Stimulated activated CD8-positive, alpha-beta memory T cell treated with anti-CD3 and anti-CD28 coated beads, Interleukin-12 subunit alpha, Interleukin-12 subunit beta, amount 100 ng/mL, for 1 hour (primary cell): ENCODE measurements around the gene CTCFL.

Experiments used
- DNase-seq: peaks from one replicate; pipeline ENCODE4 v3.0.0-alpha.2; 2020; ENCODE audit warnings: low read depth

Gene CTCFL

DNA sequence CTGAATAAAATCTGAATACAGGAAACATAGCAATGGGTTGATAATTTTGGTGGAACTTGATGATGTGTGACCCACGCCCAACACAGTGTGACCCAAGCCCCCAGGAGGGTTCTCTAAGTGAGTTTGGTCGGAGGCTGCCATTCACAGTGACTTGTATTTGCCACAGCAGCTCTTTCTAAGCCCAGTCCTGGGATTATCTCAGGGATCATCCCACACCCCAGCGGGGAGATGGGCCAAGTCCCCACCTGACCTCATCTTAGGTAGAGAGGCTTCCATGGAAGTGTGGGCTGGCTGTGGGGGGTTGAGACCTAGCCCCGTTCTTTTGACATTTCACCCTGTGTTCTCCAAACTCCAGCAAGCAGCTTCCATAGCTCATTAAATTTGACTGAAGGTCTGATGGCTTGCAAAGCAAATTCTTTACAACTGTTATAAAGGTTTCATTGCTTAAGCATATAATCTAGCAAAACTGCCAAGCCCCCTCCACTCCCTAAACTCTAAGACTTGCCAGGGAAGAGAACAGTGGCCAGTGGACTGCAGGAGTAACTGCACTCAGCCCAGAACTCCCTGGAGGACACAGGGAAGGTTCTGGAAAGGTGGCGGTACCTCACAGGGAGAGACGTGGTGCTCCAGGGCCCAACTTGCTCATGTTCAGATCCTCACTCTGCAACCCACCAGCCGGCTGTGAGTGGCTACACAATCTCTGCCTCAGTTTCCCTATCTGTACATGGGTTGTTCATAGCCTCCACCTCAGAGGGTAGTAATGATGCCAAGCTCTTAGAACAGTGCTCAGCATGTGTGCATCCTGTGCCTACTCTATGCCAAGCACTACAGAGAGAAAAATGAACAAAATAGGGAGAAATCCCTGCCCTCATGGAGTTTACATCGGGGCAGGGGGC, 35.0 kb upstream of the CTCFL start:
- no peak for DNase-seq

DNA sequence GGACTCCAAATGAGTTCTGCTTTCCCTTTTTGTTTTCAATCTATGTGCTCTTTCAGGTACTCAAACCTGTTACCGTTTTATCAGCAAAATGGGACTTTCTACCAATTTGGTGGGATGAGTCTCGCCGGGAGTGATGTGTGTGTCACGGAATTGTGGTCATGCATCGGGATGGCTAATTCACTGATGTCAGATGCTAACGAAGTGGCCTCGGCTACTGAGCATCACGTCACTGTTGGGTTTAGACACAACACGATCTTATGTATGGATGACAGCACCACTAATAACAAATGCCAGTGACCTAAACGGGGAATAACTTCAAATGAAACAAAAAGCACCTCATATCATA, 34.3 kb upstream of the CTCFL start:
- no peak for DNase-seq

DNA sequence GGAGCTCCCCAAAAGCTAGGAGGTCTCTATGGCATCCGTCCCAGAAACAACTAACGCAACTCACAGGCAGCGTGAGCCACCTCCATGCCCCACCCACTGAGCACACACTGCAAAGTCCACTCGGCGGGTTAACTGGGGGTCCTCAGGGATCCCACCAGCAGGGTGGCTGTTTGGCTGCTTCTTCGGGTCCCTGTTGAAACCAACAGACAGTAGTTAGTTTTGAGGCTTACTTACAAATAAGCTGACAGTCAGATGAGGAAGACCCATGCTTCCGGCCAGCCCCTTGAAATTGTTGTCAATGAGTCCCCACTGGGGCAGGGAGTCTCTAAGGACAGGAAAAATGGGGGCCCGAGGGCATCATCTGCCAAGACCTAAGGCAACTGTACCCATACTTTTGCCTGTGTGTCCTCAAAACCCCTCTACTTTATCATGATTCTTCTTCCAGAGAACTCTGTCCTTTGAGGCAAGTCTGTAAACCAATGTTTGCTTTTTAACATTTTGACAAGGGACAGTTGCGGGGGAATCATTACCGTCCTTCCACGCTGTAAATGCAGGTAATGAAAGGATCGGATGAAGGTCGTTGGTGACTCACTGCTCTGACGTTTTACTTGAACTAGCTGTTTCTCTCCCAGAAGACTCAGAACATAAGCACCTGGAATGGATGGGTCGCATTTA, 33.8 kb upstream of the CTCFL start:
- DNase-seq = no peak

DNA sequence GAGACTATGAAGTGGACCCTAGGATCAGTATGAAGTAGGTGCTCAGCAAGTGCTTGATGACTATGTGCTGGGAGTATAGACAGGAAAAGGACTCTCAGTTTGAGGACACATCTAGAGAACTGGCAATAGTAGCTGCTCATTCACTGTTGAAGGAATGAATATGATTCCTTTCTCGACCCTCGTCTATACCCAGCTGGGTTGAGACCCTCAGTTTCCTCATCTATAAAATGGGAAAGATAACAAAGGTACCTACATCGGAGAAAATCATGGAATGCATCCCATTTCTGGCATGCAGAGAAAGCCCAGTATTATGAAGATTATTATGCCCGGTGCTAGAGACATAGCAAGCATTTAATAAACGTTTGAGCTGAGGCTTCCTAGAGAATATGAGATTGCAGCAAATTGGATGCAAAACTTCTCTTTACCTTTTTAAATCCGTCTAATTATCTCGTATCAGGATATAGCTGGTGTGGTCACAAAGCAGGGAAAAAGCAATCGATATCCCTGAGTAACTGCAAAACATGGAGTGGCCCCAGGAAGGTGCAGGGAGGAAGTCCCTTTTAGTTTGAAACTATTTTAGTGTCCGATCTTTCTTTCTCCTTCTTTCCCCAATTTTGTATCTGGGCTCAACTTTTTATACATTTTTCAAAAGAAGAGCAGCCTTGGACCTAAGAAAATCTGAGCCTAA, 33.1 kb upstream of the CTCFL start:
- no peak for DNase-seq

GRCh38 chr20:57556980-57557274, 32.0 kb upstream of the CTCFL start:
- no peak for DNase-seq

- DNase-seq = no peak
Measured at GRCh38 chr20:57555457-57556184, 30.7 kb upstream of the CTCFL start.

- no peak for DNase-seq
Measured at GRCh38 chr20:57553376-57554018, 28.6 kb upstream of the CTCFL start.

GRCh38 chr20:57552471-57552870, 27.5 kb upstream of the CTCFL start:
- DNase-seq = no peak

- no peak for DNase-seq
Measured at GRCh38 chr20:57548177-57549058, 23.5 kb upstream of the CTCFL start.

DNA sequence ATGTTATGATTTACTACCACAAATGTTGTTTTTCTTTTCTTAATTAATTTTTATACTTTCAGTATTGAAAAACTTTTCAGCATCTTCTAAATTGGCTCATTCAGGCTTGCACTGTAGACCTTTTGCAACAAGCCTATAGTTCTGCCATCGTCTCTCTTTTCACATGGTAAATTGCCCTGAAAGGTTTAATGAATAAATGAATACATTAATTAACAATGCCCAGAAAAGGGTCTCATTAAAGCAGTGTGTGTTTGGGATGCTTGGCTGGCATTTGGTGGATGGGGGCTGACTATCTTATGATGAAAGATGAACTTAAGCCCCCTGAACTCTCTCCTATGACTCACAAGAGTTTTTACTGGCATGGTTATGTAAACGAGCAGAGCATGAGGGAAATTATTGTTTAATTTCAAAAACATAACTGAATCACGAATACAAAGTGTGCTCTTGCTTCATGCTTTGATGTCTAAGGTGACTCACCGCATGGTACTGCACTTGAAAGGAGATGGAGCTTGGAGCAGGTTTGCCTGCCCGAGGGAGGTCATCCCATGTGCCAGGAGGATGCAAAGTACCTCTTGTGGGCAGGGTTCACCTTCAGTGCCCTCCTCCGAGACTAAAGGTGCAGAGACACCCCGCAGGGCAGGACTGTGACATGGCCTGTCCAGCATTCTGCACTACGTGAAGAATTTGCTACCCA, 22.2 kb upstream of the CTCFL start:
- DNase-seq = no peak

- no peak for DNase-seq
Measured at GRCh38 chr20:57545927-57546662, 21.2 kb upstream of the CTCFL start.

DNA sequence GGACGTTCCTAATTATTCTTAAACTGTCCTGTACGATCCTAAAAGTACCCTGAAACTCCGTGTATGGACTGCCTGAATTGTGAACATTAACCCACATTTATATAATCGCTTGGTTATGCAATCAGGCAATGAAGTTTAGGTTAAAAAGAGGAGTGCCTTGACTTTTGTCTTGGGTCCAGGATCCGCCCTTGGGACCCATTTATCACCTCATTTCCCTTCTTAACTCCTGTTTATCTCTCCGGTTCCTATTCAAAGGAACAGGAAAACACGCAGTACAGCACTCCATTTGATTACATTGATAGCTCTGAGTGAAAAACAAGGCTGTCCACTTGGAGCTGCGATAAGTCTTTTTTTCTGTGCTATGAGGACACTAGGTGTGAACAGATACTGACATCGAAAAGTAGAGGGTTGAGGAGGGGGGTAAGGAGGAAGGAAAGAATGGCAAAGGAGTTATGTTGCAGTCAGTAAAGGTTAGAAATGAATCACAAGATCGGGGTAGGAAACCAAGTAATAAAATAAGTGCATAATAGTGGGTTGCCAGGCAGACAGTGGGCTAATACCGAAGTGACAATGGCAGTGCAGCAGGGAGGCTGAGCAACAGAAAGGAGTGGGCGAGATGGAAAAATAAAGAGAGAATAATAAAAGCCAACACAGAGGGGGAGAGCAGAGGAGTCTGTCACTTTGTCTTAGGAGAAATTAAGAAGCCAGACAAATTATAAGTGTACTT, 20.1 kb upstream of the CTCFL start:
- no peak for DNase-seq

DNA sequence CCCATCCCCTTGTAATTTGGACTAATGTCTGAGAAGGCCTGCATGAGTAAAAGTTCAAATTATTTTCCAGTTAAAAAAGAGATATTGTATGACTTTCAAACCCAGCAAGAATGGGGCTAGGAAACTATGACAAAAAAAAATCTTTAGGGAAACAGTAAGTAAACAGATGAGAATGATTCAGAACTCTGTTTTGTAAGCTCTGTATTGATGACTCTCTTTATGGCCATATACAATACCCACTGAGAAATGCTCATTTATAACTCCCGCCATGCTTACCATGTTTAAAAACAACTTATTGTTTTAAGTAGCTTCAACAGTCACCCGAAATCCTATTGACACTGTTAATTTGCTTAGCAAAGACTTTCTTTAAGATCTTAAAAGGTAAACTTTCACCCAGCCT, 18.8 kb upstream of the CTCFL start:
- DNase-seq = no peak

DNA sequence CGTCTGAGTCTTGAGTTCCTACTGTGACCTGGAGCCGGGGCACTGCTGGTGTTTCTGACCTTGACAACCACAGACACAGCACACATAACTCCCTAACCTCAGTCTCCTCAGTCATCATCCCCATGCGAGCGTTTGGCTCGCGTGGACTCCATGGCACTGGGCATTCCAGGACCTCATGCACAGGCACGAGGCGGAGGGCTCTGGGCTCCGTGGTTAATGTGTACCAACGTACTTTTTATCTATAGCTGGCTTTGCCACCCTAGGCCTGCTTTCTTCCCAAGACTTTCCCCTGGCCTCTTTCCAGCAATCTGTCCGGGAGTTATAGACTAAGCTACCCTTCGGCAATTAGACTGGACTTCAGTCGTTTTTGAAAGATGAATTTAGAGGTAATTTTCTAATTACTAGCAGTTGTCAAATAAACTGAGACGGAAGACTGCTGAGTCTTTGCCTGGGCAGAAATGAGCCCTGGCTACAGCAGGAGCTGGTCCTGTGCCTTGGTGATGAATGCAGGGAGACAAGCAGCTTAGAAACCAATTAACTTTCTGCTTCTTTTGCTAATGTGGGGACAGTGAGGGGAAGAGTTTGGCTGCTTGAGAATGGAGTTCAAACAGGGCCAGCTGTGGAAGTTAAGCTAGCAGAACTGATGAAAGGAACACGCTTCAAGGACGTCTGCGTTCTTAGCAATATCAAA, 16.1 kb upstream of the CTCFL start:
- no peak for DNase-seq

GRCh38 chr20:57539889-57540288, 14.9 kb upstream of the CTCFL start:
- DNase-seq = no peak

- DNase-seq = no peak
Measured at GRCh38 chr20:57537822-57538221, 12.9 kb upstream of the CTCFL start.

DNA sequence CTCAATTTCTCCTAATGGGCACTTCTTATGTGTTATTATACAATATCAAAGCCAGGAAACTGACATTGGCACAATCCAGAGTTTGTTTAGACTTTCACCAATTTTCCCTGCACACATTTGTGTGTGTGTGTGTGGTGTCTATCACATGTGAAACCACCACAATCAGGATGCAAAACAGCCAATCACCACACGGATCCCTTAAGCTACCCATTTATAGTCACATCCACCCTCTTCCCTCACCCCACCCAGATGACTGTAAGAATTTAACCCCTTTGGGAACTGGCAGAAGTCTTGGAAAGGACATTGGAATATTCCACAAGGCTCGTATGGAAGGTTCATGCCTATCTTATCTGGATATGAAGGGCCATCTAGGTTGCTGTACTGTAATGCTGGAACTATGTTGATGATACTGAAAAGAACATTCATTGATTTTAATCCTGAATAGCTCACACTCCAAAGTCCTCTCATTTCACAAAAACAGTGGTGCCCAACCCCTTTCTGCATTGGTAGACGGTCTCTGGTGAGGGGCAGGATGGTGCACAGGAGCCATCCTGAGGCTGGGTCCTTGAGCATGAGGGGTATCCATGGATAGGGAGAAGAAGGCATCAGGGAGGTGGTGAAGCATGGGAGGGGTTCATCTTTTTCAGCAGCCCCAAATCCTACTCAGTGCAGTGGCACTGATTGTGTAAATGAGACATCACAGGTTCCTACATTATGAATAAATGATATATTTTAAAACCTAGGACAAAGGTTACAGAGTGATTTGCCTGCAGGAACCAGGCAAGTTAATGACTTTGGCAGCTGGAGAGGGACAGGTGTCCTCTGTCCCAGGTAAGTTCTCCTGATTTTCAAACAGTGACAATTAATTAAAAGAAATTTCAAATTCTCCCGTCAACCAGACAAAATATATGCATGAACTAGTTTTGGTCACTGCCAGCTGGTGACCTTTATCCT, 12.1 kb upstream of the CTCFL start:
- DNase-seq = no peak
